DND-41 (cell line): Measurements from ENCODE around the gene PPP1R3A.

Experiments used
- EZH2 ChIP-seq: IDR thresholded peaks from 3 replicates; pipeline ENCODE4 v1.6.1; 2012; ENCODE audit warnings: borderline replicate concordance, low read depth, mild to moderate bottlenecking, moderate library complexity, low read length, inconsistent platforms; ENCODE audit not compliant: severe bottlenecking
- TF ChIP-seq, protein P1 (sequence below): IDR thresholded peaks from 2 replicates; pipeline ENCODE4 v1.5.1; 2012; ENCODE audit warnings: borderline replicate concordance, low read length, moderate library complexity, mild to moderate bottlenecking; ENCODE audit not compliant: poor library complexity, severe bottlenecking; ENCODE audit errors: extremely low read depth

DNA sequence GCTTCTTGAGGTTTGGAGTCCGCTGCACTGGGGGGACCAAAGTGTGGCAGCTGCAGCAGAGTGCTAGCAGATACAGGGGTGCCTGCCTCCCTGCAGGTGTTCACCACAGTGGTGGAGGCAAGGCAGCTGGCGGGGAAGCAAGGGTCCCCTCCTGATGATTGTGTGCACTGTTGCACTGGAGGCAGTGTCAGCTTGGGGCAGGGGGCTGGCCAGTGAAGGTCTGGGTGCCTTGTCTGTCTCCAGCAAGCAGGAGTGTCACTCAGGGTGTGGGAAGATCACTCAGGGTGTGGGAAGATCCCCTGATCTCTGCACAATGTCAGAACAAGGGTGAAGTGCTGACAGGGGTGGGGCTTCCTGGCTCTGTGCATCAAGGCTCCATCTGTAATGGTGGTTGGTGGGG is 36.3 kb upstream of the PPP1R3A start:
- TF ChIP-seq, protein P1, sequence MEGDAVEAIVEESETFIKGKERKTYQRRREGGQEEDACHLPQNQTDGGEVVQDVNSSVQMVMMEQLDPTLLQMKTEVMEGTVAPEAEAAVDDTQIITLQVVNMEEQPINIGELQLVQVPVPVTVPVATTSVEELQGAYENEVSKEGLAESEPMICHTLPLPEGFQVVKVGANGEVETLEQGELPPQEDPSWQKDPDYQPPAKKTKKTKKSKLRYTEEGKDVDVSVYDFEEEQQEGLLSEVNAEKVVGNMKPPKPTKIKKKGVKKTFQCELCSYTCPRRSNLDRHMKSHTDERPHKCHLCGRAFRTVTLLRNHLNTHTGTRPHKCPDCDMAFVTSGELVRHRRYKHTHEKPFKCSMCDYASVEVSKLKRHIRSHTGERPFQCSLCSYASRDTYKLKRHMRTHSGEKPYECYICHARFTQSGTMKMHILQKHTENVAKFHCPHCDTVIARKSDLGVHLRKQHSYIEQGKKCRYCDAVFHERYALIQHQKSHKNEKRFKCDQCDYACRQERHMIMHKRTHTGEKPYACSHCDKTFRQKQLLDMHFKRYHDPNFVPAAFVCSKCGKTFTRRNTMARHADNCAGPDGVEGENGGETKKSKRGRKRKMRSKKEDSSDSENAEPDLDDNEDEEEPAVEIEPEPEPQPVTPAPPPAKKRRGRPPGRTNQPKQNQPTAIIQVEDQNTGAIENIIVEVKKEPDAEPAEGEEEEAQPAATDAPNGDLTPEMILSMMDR = no peak
- TF ChIP-seq EZH2 = no peak
